ENCODE data around the gene AGK.
"Not testable (repeated sequence)": the region's sequence is repeated elsewhere in the genome, so short reads cannot be mapped to it uniquely, and the experiment has no call there.

Gene AGK

DNA sequence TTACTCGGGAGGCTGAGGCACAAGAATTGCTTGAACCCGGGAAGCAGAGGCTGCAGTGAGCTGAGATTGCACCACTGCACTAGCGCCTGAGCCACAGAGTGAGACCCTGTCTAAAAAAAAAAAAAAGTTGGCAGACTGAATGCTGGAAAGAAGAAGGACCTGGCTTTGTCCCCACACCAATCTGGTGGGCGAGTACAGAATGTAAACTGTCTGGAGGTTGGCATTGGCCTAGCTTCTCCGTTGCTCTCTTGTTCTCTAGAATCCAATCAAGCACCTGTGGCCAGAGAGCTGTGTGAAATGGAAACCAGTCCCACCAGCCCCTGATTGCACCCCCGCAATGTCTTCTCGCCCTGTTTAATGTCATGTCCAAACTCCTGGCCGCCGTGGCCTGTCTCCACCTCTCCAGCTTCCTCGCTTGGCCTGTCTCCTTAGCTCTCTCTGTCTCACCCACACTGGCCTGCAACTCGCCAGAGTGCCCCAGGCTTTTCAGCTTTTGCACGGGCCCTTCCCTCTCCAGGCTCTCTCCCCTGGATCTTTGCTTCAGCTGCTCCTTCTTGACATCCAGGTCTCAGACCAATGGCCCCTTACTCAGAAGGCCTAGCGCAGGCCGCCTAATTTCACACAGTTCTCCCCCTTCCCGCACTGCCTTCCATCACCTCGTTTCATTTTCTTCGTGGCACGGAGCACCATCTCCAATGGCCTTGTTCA, 670 bp upstream of the AGK start:
- peak overlapping the region; percentile 71 for H3K4me3 ChIP-seq (ENCODE audit: low read depth, low read length)
- no peak for DNase-seq (ENCODE audit: low read depth)

DNA sequence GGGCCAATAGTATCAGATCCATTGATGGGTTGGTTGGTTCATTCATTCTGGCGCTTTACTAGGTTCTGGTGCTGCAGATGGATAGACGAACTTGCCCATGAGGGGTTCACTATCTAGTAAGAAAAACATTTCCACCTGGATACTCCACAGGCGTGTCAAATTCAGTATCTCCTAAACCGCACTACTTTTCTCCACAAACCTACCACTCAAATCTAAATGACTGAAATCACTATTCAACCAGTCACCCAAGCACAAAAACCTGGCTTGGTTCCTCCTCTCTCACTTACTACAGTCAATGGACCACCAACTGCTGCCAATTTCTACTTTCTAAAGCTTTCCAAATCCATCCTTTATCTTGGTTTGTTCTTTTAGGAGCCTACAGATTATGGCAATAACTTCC, 572 bp downstream of the AGK start:
- no peak for DNase-seq (ENCODE audit: low read depth)
- peak overlapping the region; percentile 71 for H3K4me3 ChIP-seq (ENCODE audit: low read depth, low read length)

- DNase-seq (ENCODE audit: low read depth): no peak
- no peak overlapping the region for H3K4me3 ChIP-seq (ENCODE audit: low read depth, low read length)
Observed at GRCh38 chr7:141557360-141557759, 6.2 kb downstream of the AGK start.

DNA sequence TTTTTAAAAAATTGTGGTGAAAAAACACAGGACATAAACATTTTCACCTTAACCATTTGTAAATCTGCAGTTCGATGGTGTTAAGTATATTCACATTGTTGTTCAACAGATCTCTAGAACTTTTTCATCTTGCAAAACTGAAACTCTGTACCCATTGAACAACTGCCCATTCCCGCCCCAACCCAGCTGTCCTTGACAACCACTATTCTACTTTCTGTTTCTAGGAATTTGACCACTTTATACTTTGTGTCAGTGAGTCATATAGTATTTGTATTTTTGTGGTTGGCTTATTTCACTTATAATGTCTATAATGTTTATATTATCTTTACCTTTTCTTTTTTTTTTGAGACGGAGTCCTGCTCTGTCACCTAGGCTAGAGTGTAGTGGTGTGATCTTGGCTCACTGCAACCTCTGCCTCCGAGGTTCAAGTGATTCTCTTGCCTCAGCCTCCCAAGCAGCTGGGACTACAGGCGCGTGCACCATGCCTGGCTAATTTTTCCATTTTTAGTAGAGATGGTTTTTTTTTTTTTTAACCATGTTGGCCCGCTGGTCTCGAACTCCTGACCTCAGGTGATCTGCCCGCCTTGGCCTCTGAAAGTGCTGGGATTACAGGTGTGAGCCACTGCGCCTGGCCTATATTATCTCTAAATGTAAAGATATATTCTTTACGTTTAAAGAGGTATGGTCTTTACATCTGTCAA, 6.8 kb downstream of the AGK start:
- not testable (repeated sequence) for H3K4me3 ChIP-seq (ENCODE audit: low read depth, low read length)
- DNase-seq (ENCODE audit: low read depth): peak; percentile 46

- DNase-seq (ENCODE audit: low read depth): peak; percentile 42
- H3K4me3 ChIP-seq (ENCODE audit: low read depth, low read length): no peak overlapping the region
Observed at GRCh38 chr7:141558544-141559183, 7.5 kb downstream of the AGK start.

GRCh38 chr7:141559961-141560360, 8.8 kb downstream of the AGK start:
- no peak for DNase-seq (ENCODE audit: low read depth)
- H3K4me3 ChIP-seq (ENCODE audit: low read depth, low read length): no peak overlapping the region

DNA sequence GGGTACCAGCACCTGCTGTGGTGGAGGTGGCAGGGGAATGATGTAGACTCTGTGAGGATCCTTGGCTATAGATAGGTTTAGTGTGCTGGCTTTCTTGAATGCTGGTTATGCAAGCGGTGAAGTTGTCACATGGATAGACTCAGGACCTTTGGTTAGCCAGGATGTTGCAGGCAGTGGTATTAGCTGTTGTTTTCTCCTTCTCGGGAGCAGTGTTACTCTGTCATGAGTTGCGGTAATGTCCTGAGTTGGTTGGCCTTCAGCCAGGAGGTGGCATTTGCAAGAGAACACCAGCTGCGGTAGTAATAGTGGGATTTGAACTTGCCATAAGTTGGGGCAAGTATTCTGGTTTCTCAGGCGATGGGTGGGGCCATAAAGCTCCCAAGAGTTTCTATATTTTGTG, 10.8 kb downstream of the AGK start:
- no peak for DNase-seq (ENCODE audit: low read depth)
- H3K4me3 ChIP-seq (ENCODE audit: low read depth, low read length): no peak overlapping the region

DNA sequence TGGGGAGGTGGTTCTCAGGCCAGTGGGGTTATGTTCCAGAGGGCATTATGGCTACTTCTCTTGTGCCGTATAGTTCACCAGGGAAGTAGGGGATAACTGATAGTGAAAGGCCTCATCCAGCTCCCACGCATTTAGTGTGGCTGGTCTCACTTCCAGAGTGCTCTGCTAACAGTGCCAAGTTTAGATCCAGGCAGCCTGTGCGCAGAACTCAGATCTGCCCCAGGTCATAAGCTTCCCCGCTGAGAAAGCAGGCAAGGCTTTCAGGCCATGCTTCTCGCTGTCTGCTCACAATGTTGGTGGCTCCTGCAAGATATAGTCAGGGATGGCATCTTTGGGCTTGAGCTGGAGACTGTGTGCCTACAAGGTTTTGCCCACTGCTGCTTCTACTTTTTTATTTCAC, 11.3 kb downstream of the AGK start:
- no peak for DNase-seq (ENCODE audit: low read depth)
- no peak overlapping the region for H3K4me3 ChIP-seq (ENCODE audit: low read depth, low read length)

DNA sequence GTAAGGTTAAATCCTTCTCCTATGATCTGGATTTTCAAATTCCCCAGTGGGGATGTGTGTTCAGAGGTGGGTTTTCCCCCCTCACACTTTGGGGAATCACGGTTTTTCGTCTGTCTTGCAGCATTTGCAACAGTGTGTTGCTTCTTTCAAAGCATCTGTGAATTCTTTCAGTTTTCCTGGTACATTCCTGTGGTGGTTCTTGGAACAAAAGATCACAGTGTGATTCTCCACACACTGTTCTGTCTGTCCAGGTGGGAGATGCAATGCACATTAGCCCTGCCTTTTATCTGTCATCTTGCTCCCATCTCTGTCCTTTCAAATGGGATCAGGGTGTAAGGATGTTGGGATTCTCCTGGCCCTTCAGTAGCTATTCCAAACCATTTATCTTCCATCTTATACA, 11.8 kb downstream of the AGK start:
- no peak overlapping the region for H3K4me3 ChIP-seq (ENCODE audit: low read depth, low read length)

DNA sequence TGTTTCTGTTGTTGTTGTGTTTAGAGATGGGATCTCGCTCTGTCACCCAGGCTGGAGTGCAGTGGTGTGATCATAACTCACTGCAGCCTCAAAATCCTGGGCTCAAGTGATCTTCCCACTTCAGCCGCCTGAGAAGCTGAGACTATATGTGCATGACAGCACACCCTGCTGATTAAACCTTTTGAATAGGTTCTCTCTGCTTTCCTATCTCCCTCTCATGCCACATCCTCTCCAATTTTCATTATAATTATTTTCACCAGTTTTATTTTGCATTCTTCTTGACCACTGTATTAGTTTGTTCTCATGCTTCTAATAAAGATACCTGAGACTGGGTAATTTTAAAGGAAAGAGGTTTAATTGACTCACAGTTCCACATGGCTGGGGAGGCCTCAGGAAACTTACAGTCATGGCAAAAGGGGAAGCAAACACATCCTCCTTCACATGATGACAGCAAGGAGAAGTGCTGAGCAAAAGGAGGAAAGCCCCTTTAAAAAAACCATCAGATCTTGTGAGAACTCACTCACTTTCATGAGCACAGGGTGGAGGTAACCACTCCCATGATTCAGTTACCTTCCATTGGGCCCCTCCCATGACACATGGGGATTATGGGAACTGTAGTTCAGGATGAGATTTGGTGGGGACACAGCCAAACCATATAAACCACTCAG, 12.9 kb downstream of the AGK start:
- H3K4me3 ChIP-seq (ENCODE audit: low read depth, low read length): no peak overlapping the region
- DNase-seq (ENCODE audit: low read depth): no peak

More for the DNA sequence above, 11.8 kb downstream of the AGK start:
- DNase-seq (ENCODE audit: low read depth): no peak

- DNase-seq (ENCODE audit: low read depth): no peak
Observed at GRCh38 chr7:141567432-141567831, 16.2 kb downstream of the AGK start.

GRCh38 chr7:141568227-141568626, 17.0 kb downstream of the AGK start:
- H3K4me3 ChIP-seq (ENCODE audit: low read depth, low read length): no peak overlapping the region
- no peak for DNase-seq (ENCODE audit: low read depth)

More at GRCh38 chr7:141567432-141567831, 16.2 kb downstream of the AGK start:
- H3K4me3 ChIP-seq (ENCODE audit: low read depth, low read length): no peak overlapping the region

DNA sequence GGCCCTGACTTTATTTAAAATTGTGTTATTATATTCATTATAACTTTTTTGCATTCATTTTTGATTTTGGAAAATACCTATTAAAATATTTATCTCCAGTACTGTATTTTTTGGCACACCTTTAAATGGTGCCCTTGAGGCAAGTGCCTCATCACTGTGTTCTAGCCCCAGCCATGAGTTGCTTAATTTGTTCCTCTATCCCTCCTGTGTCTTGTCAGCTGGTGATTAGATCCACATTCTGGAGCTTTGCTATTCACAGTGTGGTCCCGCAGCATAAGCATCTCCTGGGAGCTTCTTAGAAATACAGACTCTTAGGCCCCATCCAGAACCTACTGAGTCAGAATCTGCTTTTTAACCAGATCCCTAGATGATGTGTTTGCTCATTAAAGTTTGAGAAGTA, 19.8 kb downstream of the AGK start:
- H3K4me3 ChIP-seq (ENCODE audit: low read depth, low read length): no peak overlapping the region
- DNase-seq (ENCODE audit: low read depth): no peak

DNA sequence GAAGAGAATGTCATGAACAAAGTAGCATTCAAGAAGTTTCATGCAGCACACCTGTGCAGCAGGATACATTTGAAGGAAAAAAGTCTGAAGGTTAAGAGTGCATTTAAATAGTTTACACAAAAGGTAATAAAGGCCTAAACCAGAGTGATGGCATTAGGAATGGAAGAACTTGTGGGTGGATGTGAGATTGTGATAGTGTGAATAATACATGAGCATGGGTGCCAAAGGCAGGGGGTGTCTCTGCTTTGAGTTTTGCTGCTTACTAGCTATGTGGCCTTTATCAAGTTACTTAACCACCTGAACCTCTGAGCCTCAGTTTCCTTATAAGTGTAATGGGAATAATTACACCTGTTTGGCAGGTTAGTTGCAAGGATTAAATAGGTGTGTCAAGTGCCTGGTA, 21.0 kb downstream of the AGK start:
- no peak for DNase-seq (ENCODE audit: low read depth)
- no peak overlapping the region for H3K4me3 ChIP-seq (ENCODE audit: low read depth, low read length)

DNA sequence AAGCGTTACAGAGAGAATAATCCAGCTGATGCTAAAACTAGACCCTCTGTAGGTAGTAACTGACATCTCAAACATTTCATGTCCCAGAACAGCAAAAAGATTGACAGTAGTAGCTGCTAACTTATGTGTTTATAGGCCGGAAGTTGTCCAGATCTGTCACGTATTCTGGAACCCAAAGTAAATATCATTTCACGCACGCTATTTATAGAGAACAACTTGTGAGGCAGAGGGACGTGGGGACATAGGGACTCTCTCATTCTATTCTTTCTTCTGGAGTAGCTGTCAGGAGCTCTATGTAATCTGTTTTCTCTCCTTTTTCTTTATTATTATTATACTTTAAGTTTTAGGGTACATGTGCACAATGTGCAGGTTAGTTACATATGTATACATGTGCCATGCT, 22.3 kb downstream of the AGK start:
- no peak for DNase-seq (ENCODE audit: low read depth)
- H3K4me3 ChIP-seq (ENCODE audit: low read depth, low read length): no peak overlapping the region

DNA sequence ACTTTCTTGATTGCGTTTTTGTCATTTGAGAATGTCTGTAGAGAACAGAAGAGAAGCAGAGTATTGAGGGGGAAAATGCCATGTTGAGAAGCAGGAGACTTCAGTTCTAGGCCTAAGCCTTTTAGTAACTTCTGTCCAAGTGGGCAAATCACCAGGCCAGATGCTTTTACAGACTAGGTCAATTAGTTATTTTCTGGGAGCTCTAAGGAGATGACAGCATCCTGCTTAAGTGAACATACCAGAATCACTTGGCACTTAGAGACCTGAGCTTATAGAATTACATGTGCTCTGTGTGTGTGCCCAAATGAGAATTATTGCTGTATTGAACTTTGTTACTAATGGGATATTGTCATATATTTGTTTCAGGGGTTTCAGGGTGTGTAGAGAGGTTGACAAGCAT, 24.0 kb downstream of the AGK start:
- no peak overlapping the region for H3K4me3 ChIP-seq (ENCODE audit: low read depth, low read length)
- no peak for DNase-seq (ENCODE audit: low read depth)

DNA sequence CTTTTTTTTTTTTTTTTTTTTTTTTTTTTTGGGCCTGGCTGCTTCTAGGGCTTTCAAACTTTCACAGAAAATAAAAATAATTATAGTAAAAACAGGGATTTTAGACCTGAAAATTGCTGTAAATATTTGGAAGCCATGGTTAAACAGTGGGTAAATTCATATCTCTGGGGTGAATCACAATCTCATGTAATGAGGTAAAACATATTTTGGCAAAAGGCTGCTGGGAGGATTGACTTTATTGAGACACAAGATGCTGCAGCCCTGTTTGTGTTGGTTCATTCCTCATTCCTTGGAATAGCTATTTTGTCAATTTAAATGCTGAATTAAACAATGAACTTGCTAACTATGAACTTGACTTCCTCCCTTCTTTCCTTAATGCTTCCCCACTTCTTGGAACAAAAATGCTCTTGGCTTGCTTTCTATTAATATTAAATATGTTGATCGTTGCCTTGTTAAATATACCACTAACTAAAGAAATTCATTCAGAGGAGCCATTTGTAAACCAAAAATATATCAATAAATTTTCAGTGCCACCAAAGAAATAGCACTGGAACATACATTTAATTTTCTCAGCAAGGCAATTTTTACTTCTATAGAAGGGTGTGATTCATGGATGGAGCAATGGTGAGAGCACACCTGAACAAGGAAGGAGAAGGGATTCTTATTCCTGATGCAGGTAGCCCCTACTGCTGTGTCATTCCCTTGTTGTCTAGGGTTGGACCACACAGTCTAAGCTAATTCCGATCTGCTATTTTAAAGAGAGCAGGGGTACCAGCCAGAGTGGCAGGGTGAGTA, 24.6 kb downstream of the AGK start:
- no peak overlapping the region for H3K4me3 ChIP-seq (ENCODE audit: low read depth, low read length)
- no peak for DNase-seq (ENCODE audit: low read depth)

- H3K4me3 ChIP-seq (ENCODE audit: low read depth, low read length): no peak overlapping the region
- DNase-seq (ENCODE audit: low read depth): no peak
Observed at GRCh38 chr7:141577043-141577839, 26.0 kb downstream of the AGK start.

GRCh38 chr7:141579953-141580352, 28.7 kb downstream of the AGK start:
- DNase-seq (ENCODE audit: low read depth); H3K4me3 ChIP-seq (ENCODE audit: low read depth, low read length): not testable (repeated sequence)
